Forelimb muscle (tissue), 1 donor: ENCODE measurements around the gene EIF4G3. TPM values are rescaled to one million over a fixed set of nuclear protein-coding genes. Genes with fewer than 3 reads are reported as not detected.
"Not testable (repeated sequence)": the region's sequence is repeated elsewhere in the genome, so short reads cannot be mapped to it uniquely, and the experiment has no call there.

Experiments
- DNase-seq: peaks from one replicate; pipeline ENCODE4 v3.0.0-alpha.2; 2013; ENCODE audit warnings: low read depth
- polyA plus RNA-seq: library from polyadenylated mRNA; unstranded; fragments of 120-200 nt; gene quantifications from one replicate; pipeline ENCODE4 v1.2.1, GENCODE V29; 2013; ENCODE audit not compliant: insufficient read length

The EIF4G3 gene
- polyA plus RNA-seq, 1 donor, result 33.3 TPM

DNA sequence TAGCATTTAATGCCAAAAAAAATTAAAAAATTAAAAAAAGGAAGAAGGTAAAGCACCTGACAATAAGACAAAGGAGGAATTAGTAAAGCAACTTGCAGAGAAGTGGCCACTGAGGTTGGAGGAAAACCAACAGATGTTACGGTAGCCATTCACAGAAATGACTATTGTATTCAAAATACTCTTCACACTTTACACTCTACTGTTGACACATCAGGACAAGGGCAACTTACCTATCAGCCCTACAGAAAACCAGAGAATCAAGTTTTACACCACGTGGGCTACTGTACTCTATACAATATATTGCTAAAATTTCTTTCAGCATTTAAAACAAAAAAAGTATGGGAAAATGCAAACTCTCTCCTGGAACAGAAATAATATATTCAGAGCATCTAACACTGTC, 70.0 kb downstream of the EIF4G3 start:
- no peak for DNase-seq

DNA sequence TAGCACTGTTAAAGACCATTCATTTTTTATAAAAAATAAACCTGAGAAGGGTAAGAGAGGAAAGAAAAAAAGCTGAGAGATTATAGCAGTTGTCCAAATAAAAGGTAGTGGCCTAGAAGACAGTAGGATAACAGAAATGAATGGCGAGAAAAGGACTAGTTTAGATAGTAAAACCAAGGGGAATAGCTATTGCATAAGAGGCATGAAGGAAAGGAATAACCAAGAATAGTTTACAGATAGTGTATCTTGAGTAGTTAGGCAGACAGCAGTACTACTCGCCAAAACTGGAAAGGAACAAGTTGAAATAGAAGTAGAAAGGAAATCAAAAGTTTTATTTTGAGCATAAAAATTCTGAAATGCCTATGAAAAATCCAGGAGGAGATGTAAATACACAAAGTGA, 70.5 kb downstream of the EIF4G3 start:
- DNase-seq, result no peak

DNA sequence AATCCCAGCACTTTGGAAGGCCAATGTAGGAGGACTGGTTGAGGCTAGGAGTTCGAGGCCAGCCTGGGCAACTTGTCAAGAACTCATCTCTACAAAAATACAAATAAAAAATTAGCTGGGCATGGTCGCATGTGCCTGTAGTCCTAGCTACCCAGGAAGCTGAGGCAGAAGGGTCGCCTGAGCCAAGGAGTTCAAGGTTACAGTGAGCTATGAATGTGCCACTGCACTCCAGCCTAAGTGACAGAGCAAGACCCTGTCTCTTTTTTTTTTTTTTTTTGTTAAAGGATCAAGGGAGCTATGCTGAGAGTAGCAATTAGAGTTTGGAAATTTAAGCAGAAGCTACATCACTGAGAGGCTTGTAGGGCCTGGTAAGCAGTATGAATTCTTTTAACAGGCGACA, 70.9 kb downstream of the EIF4G3 start:
- no peak for DNase-seq

DNA sequence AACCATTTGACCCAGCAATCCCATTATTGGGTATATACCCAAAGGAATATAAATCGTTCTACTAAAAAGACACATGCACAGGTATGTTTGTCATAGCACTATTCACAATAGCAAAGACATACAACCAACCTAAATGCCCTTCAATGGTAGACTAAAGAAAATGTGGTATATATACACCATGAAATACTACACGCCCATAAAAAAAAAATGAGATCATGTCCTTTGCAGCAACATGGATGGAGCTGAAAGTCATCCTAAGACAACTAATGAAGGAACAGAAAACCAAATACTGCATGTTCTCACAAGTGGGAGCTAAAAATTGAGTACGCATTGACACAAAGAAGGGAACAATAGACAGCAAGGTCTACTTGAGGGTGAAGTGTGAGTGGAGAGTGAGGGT, 72.0 kb downstream of the EIF4G3 start:
- no peak for DNase-seq

DNA sequence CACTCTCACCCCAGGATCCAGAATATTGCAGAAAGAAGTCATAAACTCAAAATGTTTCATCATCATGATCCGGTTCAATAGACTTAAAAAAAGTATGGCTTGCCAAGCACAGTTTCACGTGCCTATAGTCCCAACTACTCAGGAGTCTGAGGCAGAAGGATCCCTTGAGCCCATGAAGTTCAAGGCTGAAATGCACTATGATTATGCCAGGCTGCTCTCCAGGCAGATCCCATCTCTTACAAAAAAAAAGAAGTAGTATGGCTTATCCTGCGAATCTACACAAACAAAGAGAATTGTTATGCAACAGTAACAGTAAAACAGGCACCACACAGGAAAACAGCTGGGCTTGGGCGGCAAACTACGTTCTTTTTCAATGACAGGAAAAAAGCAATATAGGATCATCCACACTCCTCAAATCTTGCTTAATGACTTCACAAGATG, 76.2 kb downstream of the EIF4G3 start:
- no peak for DNase-seq

DNA sequence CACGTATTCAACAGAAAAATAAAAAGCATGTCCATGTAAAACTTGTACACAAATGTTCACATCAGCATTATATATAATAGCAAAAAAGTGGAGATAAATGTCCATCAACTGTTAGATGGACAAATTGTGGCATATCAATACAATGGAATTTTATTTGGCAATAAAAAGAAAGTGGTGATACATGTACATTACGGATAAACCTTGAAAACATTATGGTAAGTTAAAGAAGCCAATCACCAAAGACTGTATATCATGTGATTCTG, 76.9 kb downstream of the EIF4G3 start:
- DNase-seq, result no peak

DNA sequence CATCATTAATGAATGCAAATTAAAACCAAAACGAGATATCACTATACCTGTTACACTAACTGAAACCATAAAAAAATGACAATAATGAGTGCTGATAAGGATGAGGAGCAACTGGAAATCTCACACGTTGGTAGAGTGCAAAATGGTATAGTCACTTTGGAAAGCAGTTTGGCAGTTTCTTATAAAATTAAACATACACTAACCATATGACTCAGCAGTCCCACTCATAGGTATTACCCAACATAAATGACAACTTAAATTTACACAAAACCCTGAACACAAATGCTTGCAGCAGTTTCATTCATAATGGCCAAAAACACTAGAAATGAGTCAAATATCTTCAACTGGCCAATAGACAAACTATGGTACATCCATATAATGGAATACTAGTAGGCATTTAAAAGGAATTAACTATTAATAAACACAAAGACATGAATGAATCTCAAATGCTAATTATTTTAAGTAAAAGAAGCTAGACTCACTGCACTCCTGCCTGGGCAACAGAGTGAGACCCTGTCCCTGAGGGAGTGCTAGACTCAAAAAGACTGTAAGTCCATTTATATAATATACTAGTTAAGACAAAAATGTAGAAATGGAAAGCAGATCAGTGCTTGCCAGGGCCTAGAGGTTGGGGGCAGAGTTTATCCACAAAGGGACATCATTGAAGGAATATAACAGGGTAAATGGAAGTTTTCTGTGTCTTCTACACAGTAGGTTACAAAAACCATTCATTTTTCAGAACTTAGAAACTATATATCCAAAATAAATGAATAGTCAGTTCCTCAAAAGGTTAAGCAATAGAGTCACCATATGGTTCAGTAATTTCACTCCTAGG, 77.4 kb downstream of the EIF4G3 start:
- DNase-seq, result no peak

DNA sequence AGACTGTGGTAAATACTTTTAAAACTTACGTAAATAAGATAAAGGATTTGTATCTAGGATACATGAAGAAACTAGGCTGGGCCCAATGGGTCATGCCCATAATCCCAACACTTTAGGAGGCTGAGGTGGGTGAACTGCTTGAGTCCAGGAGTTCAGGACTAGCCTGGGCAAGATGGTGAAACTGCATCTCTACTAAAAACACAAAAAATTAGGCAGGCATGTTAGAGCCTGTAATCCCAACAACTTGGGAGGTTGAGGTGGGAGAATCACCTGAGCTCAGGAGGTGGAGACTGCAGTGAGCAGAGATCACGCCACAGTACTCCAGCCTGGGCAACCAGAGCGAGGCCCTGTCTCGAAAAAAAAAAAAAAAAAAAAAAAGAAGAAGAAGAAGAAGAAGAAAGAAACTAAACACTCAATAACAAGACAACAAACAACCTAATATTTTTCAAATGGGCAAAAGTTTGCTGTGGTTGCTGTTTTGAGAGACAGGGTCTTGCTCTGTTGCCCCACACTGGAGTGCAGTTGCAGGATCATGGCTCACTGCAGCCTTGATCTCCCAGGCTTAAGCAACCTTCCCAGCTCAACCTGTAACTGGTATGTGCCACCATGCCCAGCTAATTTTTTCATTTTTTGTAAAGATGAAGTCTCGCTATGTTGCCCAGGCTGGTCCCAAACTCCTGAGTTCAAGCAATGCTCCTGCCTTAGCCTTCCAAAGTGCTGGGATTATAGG, 78.3 kb downstream of the EIF4G3 start:
- no peak for DNase-seq

DNA sequence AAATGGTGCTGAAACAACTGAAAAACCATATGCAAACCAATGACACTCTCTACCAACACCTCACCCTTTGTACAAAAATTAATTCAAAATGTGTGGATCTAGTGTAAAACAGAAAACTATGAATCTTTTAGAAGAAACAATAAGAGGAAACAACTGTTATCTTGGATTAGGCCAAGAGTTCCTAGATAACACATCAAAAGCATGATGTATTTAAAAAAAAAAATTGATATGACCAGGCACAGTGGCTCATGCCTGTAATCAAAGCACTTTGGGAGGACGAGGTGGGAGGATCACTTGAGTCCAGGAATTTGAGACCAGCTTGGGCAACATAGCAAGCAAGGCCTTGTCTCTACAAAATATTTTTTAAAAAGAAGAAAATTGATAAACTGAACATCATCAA, 79.0 kb downstream of the EIF4G3 start:
- no peak for DNase-seq

DNA sequence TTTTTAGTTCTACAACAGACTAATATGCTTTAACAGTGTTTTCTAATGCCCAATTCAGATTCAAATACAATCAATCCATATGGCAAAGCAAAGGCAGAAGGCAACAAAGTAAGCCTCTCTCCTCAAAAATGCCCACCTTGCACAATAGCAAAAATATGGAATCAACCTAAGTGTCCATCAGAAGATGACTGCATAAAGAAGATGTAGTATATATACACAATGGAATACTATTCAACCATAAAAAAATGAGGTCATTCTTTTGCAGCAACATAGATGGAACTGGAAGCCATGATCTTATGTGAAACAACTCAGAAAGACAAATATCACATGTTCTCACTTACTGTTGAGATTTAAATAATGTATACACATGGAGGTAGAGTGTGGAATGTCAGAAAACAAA, 80.7 kb downstream of the EIF4G3 start:
- no peak for DNase-seq

DNA sequence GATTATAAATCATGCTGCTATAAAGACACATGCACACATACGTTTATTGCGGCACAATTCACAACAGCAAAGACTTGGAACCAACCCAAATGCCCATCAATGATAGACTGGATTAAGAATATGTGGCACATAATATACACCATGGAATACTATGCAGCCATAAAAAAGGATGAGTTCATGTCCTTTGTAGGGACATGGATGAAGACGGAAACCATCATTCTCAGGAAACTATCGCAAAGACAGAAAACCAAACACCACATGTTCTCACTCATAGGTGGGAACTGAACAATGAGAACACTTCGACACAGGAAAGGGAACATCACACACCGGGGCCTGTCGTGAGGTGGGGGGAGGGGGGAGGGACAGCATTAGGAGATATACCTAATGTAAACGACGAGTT, 82.4 kb downstream of the EIF4G3 start:
- not testable (repeated sequence) for DNase-seq

DNA sequence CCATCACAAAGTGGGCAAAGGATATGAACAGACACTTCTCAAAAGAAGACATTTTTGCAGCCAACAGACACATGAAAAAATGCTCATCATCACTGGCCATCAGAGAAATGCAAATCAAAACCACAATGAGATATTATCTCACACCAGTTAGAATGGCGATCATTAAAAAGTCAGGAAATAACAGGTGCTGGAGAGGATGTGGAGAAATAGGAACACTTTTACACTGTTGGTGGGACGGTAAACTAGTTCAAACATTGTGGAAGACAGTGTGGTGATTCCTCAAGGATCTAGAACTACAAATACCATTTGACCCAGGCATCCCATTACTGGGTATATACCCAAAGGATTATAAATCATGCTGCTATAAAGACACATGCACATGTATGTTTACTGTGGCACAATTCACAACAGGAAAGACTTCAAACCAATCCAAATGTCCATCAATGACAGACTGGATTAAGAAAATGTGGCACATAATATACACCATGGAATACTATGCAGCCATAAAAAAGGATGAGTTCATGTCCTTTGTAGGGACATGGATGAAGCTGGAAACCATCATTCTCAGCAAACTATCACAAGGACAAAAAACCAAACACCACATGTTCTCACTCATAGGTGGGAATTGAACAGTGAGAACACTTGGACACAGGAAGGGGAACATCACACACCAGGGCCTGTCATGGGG, 83.3 kb downstream of the EIF4G3 start:
- DNase-seq, result not testable (repeated sequence)

DNA sequence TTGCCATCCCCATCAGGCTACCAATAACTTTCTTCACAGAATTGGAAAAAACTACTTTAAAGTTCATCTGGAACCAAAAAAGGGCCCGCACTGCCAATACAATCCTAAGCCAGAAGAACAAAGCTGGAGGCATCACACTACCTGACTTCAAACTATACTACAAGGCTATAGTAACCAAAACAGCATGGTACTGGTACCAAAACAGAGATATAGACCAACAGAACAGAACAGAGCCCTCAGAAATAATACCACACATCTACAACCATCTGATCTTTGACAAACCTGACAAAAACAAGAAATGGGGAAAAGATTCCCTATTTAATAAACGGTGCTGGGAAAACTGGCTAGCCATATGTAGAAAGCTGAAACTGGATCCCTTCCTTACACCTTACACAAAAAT, 84.2 kb downstream of the EIF4G3 start:
- DNase-seq, result not testable (repeated sequence)

DNA sequence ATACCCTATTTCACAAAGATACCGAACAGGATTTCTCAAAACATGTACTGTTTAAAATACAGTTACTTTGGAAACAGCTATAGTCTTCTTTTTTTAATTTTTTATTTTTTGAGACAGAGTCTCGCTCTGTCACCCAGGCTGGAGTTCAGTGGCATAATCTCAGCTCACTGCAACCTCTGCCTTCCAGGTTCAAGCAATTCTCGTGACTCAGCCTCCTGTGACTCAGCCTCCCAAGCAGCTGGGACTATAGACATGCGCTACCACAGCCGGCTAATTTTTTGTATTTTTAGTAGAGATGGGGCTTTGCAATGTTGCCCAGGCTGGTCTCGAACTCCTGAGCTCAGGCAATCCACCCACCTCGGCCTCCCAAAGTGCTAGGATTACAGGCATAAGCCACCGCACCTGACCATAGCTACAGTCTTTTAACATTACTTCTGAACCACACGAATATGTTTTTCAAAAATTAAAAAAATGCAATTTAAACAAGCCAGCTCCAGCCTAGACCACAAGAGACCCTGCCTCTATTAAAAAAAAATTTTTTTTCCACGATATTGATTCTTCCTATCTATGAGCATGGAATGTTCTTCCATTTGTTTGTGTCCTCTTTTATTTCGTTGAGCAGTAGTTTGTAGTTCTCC, 85.5 kb downstream of the EIF4G3 start:
- DNase-seq, result not testable (repeated sequence)

DNA sequence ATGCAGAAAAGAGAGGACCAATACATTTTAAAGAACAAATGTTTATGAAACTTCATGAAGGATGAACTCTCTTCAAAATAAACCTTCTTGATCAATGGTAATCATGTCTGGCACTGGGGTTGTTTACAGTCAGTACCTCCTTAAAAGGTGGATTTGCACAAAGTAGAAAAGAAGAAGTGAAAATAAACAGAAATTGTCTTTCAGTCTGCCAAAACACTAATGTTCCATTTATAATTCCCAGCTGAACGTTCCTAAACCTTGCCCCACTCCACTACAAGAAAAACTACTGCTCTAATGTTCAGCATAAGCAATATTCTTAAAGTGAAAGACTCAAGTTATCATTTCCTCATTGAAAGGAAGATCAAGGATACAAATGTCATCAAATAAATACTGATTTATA, 86.2 kb downstream of the EIF4G3 start:
- no peak for DNase-seq

DNA sequence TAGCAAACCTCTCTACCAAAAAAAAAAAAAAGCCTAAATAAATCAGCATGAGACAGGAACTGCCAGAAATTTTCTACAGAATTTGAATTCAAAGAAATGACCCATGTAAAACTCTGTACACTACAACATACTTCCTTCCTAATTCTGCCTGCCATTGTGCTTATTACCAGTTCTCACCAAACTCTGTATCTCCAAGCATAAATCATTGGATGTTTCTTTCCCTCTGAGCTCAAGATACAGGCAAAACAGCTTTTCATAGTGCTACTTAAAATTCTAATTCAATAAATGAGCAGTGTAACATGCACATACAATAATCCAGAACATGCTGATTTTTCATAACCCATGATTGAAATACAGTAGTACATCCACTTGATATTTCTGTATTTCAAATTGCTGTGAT, 87.0 kb downstream of the EIF4G3 start:
- no peak for DNase-seq

DNA sequence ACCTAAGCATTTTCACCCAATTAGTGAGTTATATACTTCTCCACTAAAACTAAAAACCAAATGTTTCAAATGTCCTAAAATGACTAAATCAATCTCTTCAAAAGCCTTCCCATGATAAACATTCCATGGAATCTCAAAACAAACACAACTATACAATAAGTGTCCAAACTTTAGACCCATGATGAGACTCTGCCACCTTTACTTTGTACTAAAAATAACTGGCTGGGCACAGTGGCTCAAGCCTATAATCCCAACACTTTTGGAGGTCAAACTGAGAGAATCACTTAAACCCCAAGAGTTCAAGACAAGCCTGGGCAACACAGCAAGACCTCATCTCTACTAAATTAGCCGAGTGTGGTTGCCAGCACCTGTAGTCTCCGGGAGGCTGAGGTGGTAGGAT, 87.4 kb downstream of the EIF4G3 start:
- DNase-seq, result no peak

DNA sequence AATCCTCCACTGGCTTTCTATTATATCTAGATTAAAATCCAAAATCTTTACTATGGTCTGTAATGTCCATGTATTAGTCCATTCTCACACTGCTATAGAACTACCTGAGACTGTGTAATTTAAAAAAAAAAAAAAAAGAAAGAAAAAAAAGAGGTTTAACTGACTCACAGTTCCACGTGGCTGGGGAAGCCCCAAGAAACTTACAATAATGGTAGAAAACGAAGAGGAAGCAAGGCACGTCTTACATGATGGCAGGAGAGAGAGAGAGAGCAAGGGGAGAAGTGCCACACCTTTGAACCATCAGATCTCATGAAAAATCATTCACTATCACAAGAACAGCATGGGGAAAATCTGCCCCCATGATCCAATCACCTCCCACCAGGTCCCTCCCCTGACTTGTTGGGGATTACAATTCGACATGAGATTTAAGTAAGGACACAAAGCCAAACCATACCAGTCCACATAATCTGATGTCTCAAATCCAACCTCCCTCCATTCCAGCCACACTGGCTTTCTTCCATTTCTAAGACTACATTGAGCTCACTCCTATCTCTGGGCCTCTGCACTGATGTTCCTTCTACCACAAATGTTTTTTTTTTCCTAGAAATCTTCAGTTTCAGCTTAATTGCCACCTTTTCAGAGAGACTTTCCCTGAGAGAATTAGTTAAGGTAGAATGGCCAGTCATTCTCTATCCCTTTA, 92.4 kb downstream of the EIF4G3 start:
- no peak for DNase-seq

DNA sequence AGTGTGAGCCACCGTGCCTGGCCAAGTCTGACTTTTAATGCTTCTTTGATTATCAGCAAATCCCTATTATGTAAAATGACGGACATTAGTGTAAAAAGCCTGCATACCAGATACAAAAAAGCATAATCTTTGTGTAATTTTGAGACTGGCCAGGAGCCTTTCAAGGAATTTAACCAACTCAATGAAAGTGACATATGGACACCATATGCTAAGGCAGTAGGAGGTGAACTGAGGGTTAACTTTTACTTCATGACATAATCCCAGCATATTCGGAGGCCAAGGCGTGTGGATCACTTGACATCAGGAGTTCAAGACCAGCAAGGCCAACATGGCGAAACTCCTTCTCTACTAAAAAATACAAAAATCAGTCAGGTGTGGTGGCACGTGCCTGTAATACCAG, 94.6 kb downstream of the EIF4G3 start:
- no peak for DNase-seq

DNA sequence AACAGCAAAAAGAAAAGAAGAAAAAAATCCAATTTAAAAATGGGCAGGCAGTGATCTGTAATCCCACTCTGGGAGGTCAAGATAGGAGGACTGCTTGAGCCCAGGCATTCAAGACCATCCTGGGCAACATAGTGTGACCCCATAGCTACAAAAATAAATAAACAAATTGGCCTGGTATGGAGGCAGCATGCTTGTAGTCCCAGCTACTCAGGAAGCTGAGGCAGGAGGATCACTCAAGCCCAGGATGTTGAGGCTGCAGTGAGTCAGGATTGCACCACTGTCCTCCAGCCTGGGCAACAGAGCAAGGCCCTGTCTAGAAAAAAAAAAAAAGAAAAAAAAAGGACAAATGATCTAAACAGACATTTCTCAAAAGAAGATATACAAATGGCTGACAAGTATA, 99.6 kb downstream of the EIF4G3 start:
- no peak for DNase-seq

DNA sequence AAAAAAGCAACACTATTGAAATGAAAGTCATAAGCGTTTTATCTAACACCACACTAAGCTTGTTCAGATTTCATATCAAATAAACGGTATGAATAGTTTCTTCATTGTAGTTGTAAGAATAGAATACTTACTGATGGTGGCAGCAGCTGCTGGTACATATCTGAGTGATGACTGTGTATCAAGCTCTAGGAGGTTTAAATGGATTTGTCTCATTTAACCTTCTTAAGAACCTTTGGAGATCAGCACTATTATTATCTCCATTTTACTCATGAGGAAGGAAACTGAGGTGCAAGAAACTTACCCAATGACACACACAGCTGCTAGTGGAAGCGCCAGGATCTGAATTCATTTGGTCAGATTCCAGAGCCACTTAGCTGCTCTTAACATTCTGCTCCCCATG, 104.0 kb downstream of the EIF4G3 start:
- DNase-seq, result no peak

DNA sequence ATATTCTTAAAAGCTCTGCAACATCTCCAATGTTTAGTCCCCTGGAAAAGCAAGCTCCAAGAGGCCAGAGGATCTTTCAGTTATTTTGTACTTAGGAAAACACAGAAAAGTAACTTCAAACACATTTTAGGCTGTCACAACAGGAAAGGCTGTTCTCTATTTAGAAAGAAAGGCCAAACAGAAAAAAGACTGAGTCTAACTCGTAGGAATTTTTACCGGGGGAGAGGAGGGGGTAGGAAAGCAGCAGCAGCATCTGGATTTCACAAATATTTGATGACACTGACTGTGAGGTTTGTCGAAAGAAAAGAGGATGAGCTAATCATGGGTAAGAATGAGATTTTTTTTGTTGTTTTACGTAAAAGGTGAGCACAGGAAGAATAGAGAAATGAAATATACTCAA, 107.1 kb downstream of the EIF4G3 start:
- DNase-seq, result no peak
